ENCODE measurements around the gene FAM168B. TPM values are rescaled to one million over a fixed set of nuclear protein-coding genes. Genes with fewer than 3 reads are reported as not detected.

Gene FAM168B
- total and polyA plus RNA-seq, 5 experiments from 2014 or later, result 29.9 to 89.1 (median 43.8) TPM

DNA sequence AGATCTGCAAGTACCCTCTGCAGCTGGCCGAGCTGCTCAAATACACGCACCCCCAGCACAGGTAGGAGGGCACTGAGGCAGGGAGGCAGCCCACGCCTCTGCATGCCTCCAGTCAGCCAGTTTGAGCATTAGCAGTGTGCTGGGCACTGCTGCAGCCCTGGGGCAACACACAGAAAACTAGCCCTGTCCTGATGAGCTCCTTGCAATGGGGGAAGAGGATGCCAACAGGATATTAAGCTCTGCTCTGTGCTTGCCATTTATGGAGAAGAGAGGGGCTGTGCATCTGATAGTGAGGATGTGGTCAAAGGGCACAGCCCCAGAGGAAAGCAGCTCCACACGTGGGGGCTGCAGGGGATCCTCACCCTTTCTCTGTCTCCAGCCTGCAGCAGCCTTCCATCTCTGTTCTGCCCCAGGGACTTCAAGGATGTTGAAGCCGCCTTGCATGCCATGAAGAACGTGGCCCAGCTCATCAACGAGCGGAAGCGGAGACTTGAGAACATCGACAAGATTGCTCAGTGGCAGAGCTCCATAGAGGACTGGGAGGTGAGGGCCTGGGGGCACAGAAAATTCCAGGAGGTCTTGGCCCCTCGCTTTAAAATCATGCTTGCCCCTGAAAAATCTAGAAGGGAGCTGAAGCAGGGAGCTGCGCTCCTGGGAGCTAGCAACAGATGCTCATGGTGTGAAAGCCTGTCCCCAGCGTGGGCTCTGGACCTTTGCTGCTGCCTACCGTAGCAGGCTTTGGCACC is 51.7 kb downstream of the FAM168B start:
- Mint-ChIP-seq H3K36me3 (peaks cover 0 to under 1% (median 0%) of the 10 kb centered on the region in 3 donors), H3K4me1 (peaks cover 21 to 69% (median 49%) of the 10 kb centered on the region in 4 donors), H3K27ac (peak overlapping the region; percentile 76 to 98 (median 95)), H3K27me3 (no peaks in the 10 kb centered on the region), H3K9me3 (no peaks in the 10 kb centered on the region), H3K4me3 (peak overlapping the region; percentile 90 to 99 (median 94))
- DNase-seq (peak in 4 of 10 donors; percentile 42 to 63 (median 46)), ATAC-seq (peak; percentile 31 to 47)
- POLR2A ChIA-PET, result interaction anchor here (0.6 to 4.5 kb wide), 12 partner anchors 9 to 698 kb away, joined by 3 to 54 read pairs (median 6); partner anchors contain the start of genes FAM168B, MZT2A and PLEKHB2

DNA sequence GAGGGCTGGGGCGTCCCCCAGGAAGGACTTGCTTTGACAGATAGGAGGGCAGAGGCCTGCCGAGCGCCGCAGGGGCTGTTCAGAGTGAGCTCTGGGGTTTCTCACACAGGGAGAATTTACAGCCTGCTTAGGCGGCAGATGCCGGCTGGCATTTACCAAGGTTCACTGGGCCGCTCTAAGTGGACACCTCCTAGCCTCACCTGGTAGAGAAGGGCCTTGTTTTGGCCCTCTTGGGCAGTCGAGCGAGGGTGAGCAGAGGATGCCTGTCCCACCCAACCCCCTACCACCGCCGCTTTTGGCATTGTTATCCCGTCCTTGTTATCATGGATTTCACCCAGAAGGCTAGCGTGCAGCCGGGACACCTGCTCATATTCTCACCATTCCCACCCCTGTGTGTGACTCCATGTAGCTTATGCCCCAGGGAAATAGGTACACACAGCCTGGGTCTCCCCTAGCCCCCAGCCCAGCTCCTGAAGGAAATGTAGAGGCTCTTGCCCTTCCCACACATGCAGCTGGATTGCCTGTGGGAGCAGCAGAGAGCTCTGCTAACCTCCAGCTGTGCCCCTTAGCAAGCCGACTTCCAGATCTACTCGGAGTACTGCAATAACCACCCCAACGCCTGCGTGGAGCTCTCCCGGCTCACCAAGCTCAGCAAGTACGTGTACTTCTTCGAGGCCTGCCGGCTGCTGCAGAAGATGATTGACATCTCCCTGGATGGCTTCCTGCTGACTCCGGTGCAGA is 52.4 kb downstream of the FAM168B start:
- Mint-ChIP-seq H3K9me3 (no peaks in the 10 kb centered on the region), H3K4me3 (peak overlapping the region; percentile 90 to 99 (median 94)), H3K4me1 (peaks cover 22 to 70% (median 53%) of the 10 kb centered on the region in 4 donors), H3K36me3 (no peaks in the 10 kb centered on the region), H3K27me3 (no peaks in the 10 kb centered on the region), H3K27ac (peak overlapping the region; percentile 76 to 98 (median 95))
- peak in 8 of 10 donors; percentile 14 to 70 (median 40) for DNase-seq
- POLR2A ChIA-PET, result interaction anchor here (0.6 to 4.5 kb wide), 11 partner anchors 8 to 697 kb away, joined by 3 to 54 read pairs (median 7); partner anchors contain the start of genes FAM168B, MZT2A and PLEKHB2
- ATAC-seq, result peak; percentile 46 to 50

DNA sequence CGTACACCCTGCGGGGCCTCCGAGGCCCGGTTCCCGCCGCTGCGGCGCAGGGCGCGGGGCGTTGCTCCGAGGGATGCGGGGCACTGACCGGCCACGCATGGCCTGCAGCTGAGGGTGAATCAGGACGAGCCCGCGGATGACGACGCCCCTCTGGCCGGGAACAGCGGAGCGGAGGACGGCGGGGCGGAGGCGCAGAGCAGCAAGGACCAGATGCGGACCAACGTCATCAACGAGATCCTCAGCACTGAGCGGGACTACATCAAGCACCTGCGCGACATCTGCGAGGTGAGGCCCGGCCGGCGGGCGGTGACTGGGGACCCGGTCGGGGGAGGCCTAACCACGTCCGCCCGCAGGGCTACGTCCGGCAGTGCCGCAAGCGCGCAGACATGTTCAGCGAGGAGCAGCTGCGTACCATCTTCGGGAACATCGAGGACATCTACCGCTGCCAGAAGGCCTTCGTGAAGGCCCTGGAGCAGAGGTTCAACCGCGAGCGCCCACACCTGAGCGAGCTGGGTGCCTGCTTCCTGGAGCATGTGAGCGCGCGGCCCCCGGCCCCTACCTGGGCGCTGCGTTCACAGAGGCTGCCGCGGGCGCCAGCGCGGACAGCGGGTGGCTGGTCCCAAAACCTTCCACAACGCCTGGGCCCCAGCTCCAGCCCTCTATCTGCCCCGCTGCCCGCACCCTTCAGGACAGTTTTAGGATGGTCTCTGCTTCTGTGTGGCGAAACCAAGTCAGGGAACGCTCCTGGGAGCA is 53.2 kb downstream of the FAM168B start:
- ATAC-seq, result peak; percentile 56 to 61
- Mint-ChIP-seq H3K27me3 (no peaks in the 10 kb centered on the region), H3K4me3 (peak overlapping the region; percentile 90 to 99 (median 94)), H3K36me3 (no peaks in the 10 kb centered on the region), H3K9me3 (no peaks in the 10 kb centered on the region), H3K27ac (peak overlapping the region; percentile 76 to 98 (median 95)), H3K4me1 (peaks cover 22 to 70% (median 55%) of the 10 kb centered on the region in 4 donors)
- DNase-seq, result peak in 7 of 10 donors; percentile 26 to 71 (median 52)
- POLR2A ChIA-PET, result interaction anchor here (1.3 to 4.5 kb wide), 5 partner anchors 11 to 66 kb away, joined by 4 to 54 read pairs (median 18); partner anchors contain the start of genes FAM168B and PLEKHB2

DNA sequence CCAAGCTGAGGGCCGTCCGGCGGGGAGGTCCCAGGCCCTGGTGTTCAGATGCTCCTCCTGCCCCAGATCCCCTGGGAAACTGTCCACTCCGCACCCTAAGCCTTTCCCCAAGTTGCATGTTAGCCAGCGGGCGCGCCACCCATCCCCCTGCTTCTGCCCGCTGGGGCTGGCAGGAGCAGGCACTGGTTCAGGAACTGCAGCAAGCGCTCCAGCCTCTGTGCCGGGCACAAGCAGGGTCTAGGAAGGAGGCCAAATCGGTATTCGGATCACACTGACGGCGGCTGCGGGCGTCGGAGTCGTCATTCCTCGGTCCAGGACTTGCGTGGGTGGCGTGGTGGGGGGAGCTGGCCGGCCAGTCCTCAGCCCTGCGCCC is 53.7 kb downstream of the FAM168B start:
- H3K4me1 Mint-ChIP-seq, result peaks cover 22 to 70% (median 55%) of the 10 kb centered on the region in 4 donors
- no peaks in the 10 kb centered on the region for H3K27me3 Mint-ChIP-seq
- POLR2A ChIA-PET, result interaction anchor here (1.3 to 4.5 kb wide), 4 partner anchors 11 to 66 kb away, joined by 4 to 54 read pairs (median 20); partner anchors contain the start of genes FAM168B and PLEKHB2
- H3K36me3 Mint-ChIP-seq, result no peaks in the 10 kb centered on the region
- ATAC-seq (no peak), DNase-seq (peak in 1 of 10 donors; percentile 49)
- H3K27ac Mint-ChIP-seq, result peak overlapping the region in 8 of 10 donors; percentile 40 to 84 (median 74)
- no peaks in the 10 kb centered on the region for H3K9me3 Mint-ChIP-seq
- peak overlapping the region; percentile 57 to 99 (median 92) for H3K4me3 Mint-ChIP-seq

DNA sequence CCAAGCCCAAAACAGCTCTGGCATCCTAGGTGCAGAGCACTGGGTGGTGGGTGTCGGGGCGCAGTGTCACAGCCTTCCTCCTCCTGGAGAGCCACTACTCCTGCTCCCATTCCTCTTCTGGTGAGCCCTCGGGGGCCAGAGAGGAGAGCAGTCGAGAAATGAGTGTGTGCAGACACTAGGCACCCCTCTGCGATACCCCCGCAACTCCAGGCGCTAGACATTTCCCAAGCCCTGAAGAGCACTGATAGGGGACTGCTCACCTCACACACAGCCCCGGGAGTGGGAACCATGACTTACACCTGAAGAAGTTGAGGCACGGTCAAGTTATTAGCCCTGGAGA is 54.2 kb downstream of the FAM168B start:
- POLR2A ChIA-PET, result no interaction called here
- ATAC-seq (no peak), DNase-seq (peak in 2 of 10 donors; percentile 11 to 60)
- Mint-ChIP-seq H3K27me3 (peaks cover 0 to 2% (median 0%) of the 10 kb centered on the region in 5 donors), H3K9me3 (no peaks in the 10 kb centered on the region), H3K4me3 (peak overlapping the region; percentile 57 to 99 (median 92)), H3K36me3 (no peaks in the 10 kb centered on the region), H3K4me1 (peaks cover 23 to 72% (median 59%) of the 10 kb centered on the region in 4 donors), H3K27ac (peak overlapping the region in 7 of 10 donors; percentile 36 to 84 (median 76))

DNA sequence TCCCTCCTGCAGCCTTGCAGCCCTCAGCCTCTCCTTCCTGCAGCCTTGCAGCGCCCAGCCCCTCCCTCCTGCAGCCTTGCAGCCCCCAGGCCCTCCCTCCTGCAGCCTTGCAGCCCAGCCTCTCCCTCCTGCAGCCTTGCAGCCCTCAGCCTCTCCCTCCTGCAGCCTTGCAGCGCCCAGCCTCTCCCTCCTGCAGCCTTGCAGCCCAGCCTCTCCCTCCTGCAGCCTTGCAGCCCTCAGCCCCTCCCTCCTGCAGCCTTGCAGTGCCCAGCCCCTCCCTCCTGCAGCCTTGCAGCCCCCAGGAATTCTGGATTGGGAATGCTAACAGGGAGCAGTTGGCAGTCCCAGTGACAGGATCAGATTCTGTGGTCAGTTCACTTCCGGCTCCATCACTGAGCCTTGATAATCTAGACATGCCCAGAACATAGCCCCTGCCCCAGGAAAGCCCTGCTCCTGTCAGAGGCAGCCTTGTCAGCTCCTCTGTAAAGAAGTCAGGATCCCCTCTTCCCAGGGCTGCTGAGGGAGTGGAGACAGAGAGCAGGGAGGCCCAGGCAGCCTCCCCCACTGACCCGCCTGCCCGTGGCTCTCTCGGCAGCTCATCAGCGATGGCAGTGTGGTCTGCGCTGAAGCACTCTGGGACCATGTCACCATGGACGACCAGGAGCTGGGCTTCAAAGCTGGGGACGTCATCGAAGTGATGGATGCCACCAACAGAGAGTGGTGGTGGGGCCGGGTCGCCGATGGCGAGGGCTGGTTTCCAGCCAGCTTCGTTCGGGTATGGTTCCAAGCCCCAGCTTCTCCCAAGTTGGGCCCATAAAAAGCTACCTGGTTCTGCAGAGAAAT is 54.8 kb downstream of the FAM168B start:
- POLR2A ChIA-PET, result interaction anchor here (1.1 kb wide), 1 partner anchor 55 kb away, joined by 3 read pairs; no protein-coding TSS in a partner anchor
- H3K4me1 Mint-ChIP-seq, result peaks cover 28 to 73% (median 64%) of the 10 kb centered on the region in 4 donors
- ATAC-seq (no peak), DNase-seq (peak in 1 of 10 donors; percentile 54)
- no peaks in the 10 kb centered on the region for H3K9me3 Mint-ChIP-seq
- peaks cover 0 to 4% (median 0%) of the 10 kb centered on the region in 5 donors for H3K27me3 Mint-ChIP-seq
- peak overlapping the region in 9 of 10 donors; percentile 48 to 99 (median 86) for H3K4me3 Mint-ChIP-seq
- H3K27ac Mint-ChIP-seq, result peak overlapping the region in 6 of 10 donors; percentile 11 to 90 (median 68)
- no peaks in the 10 kb centered on the region for H3K36me3 Mint-ChIP-seq

DNA sequence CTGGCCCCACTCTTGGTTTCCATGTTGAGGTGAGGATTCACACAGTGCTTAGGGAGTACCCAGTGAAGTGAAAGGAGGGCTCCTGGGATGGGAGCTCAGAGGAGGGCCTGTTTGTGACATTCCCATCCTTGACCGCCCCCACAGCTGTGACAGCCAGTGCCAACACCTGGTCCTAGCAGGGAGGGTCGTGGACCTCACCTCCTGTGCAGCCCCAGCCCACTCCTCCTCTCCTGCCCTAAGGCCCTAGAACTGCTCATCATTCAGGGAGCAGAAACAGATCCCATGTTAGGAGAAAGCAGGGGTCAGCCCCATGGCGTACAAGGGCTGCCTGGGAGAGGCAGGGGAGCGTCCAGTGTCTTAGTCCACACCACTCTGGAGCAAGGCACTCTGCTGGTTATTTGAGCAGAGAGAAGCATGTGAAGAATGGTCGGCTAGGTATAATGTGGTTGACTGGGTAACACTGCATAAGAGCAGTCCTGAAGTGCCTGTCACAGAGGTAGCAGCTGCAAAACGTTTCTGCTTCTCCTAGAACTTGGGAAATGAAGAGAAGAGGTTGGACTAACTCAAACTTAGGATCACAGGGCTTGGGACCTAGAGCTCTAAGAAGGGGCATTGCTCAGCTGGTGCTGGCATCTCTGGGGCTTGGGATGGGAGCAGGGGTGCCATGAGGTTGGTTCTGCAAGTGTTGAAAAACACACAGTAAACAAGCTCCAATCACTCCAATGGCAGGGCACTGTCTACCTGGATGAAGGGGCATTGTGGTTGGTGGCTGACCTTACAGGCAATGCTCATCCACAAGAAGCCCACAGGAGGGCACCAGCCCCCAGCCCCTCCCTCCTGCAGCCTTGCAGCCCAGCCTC is 55.6 kb downstream of the FAM168B start:
- H3K4me3 Mint-ChIP-seq, result peak overlapping the region in 9 of 10 donors; percentile 43 to 86 (median 67)

DNA sequence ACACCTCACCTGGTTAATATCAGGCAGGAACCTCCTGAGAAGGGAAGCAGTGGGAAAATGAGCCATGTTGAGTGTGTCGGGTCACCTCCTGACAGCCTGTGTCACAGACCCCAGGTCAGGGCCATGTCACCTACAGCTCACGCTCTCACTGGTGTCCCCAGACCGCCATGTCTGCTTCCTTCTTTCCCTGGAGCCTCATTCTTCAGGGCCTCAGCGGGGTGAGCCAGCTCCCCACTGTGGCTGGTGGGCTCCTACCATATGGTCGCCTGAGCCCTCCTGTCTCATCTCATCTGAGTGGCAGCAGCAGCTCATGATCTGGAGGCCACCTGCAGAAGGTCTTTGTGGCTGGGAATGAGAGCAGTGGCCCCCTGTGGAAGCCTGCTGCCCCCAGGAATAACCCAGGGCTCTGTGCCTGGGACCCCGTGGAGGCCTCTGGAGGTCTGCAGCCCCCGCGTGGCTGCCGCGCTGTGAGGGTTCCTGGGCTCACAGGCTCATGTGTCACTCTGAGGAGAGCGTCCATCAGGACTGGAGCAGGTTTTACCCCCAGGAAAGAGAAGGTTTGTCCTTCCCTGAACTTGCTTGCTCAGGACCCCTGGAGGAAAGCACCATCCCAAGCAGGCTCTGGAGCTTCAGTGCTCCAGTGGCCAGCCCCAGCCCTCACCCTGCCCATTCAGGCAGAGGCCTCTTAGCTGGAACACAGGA is 56.4 kb downstream of the FAM168B start:
- no peaks in the 10 kb centered on the region for H3K36me3 Mint-ChIP-seq
- peak overlapping the region in 7 of 10 donors; percentile 11 to 89 (median 51) for H3K27ac Mint-ChIP-seq
- POLR2A ChIA-PET, result interaction anchor here (0.9 kb wide), 1 partner anchor 10 kb away, joined by 3 read pairs; no protein-coding TSS in a partner anchor
- DNase-seq, result peak in 1 of 10 donors; percentile 46
- no peaks in the 10 kb centered on the region for H3K9me3 Mint-ChIP-seq
- peaks cover 0 to 4% (median 0%) of the 10 kb centered on the region in 5 donors for H3K27me3 Mint-ChIP-seq
- peak overlapping the region in 5 of 10 donors; percentile 22 to 75 (median 39) for H3K4me3 Mint-ChIP-seq
- H3K4me1 Mint-ChIP-seq, result peaks cover 26 to 77% (median 60%) of the 10 kb centered on the region in 4 donors
- ATAC-seq, result no peak

More for the DNA sequence above, 55.6 kb downstream of the FAM168B start:
- Mint-ChIP-seq H3K27me3 (peaks cover 0 to 4% (median 0%) of the 10 kb centered on the region in 5 donors), H3K36me3 (no peaks in the 10 kb centered on the region), H3K9me3 (no peaks in the 10 kb centered on the region), H3K4me1 (peaks cover 30 to 77% (median 65%) of the 10 kb centered on the region in 4 donors), H3K27ac (peak overlapping the region in 8 of 10 donors; percentile 11 to 90 (median 73))
- DNase-seq (peak in 2 of 10 donors; percentile 12 to 53), ATAC-seq (no peak)
- POLR2A ChIA-PET, result interaction anchor here (1.1 kb wide), 1 partner anchor 56 kb away, joined by 3 read pairs; no protein-coding TSS in a partner anchor

DNA sequence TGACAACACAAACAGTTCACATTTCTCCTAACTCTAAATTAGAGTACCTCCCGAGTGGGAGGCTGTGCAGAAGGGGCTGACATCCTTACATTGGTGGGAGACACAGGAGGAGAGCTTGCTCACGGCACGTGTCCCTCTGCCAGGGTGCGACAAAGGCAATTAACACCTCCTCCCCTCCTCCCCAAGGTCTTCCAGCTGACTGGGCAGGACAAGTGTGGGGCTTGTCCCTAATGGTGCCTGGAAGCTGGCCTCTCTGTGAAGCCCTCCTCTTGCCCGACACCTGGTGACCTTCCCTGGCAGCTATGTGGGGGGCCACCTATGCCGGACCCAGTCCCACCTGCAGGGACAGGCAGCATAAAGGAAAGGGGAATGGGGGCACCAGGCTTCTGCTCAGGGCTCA is 57.0 kb downstream of the FAM168B start:
- Mint-ChIP-seq H3K27me3 (peaks cover 0 to 4% (median 0%) of the 10 kb centered on the region in 5 donors), H3K36me3 (no peaks in the 10 kb centered on the region), H3K27ac (peak overlapping the region in 8 of 10 donors; percentile 46 to 78 (median 61)), H3K4me3 (peak overlapping the region; percentile 33 to 82 (median 72)), H3K9me3 (no peaks in the 10 kb centered on the region), H3K4me1 (peaks cover 21 to 76% (median 57%) of the 10 kb centered on the region in 4 donors)
- no peak for ATAC-seq
- DNase-seq, result peak in 1 of 10 donors; percentile 43
- POLR2A ChIA-PET, result interaction anchor here (0.9 to 1.2 kb wide), 2 partner anchors 9 to 57 kb away, joined by 3 to 6 read pairs; partner anchors contain the start of gene FAM168B

All from naive thymus-derived CD8-positive, alpha-beta T cell (primary cell).